Measurements from ENCODE around the gene GPR3.

The GPR3 gene

GRCh38 chr1:27391511-27392095 is 819 bp upstream of the GPR3 start:
- H3K9me3 ChIP-seq (ENCODE audit: control extremely low read depth in 1 of 5, control insufficient read depth in 4 of 5, insufficient read depth in 2 of 5, low read depth in 1 of 5, low read length in 4 of 5), result no peaks in the 10 kb centered on the region

GRCh38 chr1:27392778-27393635 is 585 bp downstream of the GPR3 start:
- 32% methylated on average over 23 of the region's 30 CpGs for WGBS (ENCODE audit: insufficient coverage)

More at GRCh38 chr1:27391511-27392095, 819 bp upstream of the GPR3 start:
- Histone ChIP-seq H3K4me3 (ENCODE audit: control insufficient read depth in 1 of 7, extremely low read depth in 1 of 7, insufficient read depth in 4 of 7, low read depth in 2 of 7, low read length in 6 of 7) (peak overlapping the region in 5 of 7 experiments; percentile 39 to 78 (median 72)), H3K4me1 (ENCODE audit: control extremely low read depth in 1 of 4, control insufficient read depth in 4 of 4, insufficient read depth in 4 of 4, low read length in 3 of 4) (peaks cover 2 to 24% (median 18%) of the 10 kb centered on the region in 4 experiments), H3K27me3 (replicated peaks in 2 of 5; ENCODE audit: control insufficient read depth in 4 of 5, insufficient read depth in 5 of 5, low read length in 4 of 5) (peaks cover 0 to 2% (median 0%) of the 10 kb centered on the region in 5 experiments), H3K36me3 (ENCODE audit: control insufficient read depth in 4 of 4, insufficient read depth in 4 of 4, low read length in 3 of 4) (no peaks in the 10 kb centered on the region), H3K27ac (ENCODE audit: insufficient read depth in 1 of 2, low read depth in 1 of 2, low read length in 2 of 2, poor library complexity in 1 of 2, severe bottlenecking in 2 of 2) (no peak overlapping the region)
- WGBS (ENCODE audit: insufficient coverage), result 17% methylated on average over 12 of the region's 13 CpGs
- ChIA-PET POLR2A (interaction anchor here (0.7 kb wide), 1 partner anchor 91 kb away, joined by 3 read pairs; no protein-coding TSS in a partner anchor), CTCF (interaction anchor here (0.7 to 10.9 kb wide), 14 partner anchors 10 to 291 kb away, joined by 3 to 166 read pairs (median 6); partner anchors contain the start of gene MAP3K6)
- DNase-seq, result peak in 2 of 3 donors; percentile 64 to 67

GRCh38 chr1:27393641-27394281 is 1.3 kb downstream of the GPR3 start:
- DNase-seq, result no peak
- H3K9me3 ChIP-seq (ENCODE audit: control extremely low read depth in 1 of 5, control insufficient read depth in 4 of 5, insufficient read depth in 2 of 5, low read depth in 1 of 5, low read length in 4 of 5), result no peaks in the 10 kb centered on the region
- POLR2A ChIA-PET, result no interaction called here
- no peaks in the 10 kb centered on the region for H3K27me3 ChIP-seq (replicated peaks in 2 of 5; ENCODE audit: control insufficient read depth in 4 of 5, insufficient read depth in 5 of 5, low read length in 4 of 5)
- H3K27ac ChIP-seq (ENCODE audit: insufficient read depth in 1 of 2, low read depth in 1 of 2, low read length in 2 of 2, poor library complexity in 1 of 2, severe bottlenecking in 2 of 2), result no peak overlapping the region
- WGBS (ENCODE audit: insufficient coverage), result 97% methylated on average over 14 of the region's 18 CpGs
- H3K4me1 ChIP-seq (ENCODE audit: control extremely low read depth in 1 of 4, control insufficient read depth in 4 of 4, insufficient read depth in 4 of 4, low read length in 3 of 4), result peaks cover 2 to 24% (median 18%) of the 10 kb centered on the region in 4 experiments
- CTCF ChIA-PET, result interaction anchor here (0.6 to 11.9 kb wide), 7 partner anchors 27 to 208 kb away, joined by 3 to 238 read pairs (median 4); partner anchors contain the start of gene MAP3K6
- H3K4me3 ChIP-seq (ENCODE audit: control insufficient read depth in 1 of 7, extremely low read depth in 1 of 7, insufficient read depth in 4 of 7, low read depth in 2 of 7, low read length in 6 of 7), result no peak overlapping the region
- H3K36me3 ChIP-seq (ENCODE audit: control insufficient read depth in 4 of 4, insufficient read depth in 4 of 4, low read length in 3 of 4), result no peaks in the 10 kb centered on the region

More at GRCh38 chr1:27392778-27393635, 585 bp downstream of the GPR3 start:
- H3K27me3 ChIP-seq (replicated peaks in 2 of 5; ENCODE audit: control insufficient read depth in 4 of 5, insufficient read depth in 5 of 5, low read length in 4 of 5), result no peaks in the 10 kb centered on the region
- no peaks in the 10 kb centered on the region for H3K36me3 ChIP-seq (ENCODE audit: control insufficient read depth in 4 of 4, insufficient read depth in 4 of 4, low read length in 3 of 4)
- ChIA-PET CTCF (interaction anchor here (0.6 to 11.9 kb wide), 5 partner anchors 26 to 209 kb away, joined by 3 to 238 read pairs (median 4); partner anchors contain the start of gene MAP3K6), POLR2A (no interaction called here)
- H3K4me3 ChIP-seq (ENCODE audit: control insufficient read depth in 1 of 7, extremely low read depth in 1 of 7, insufficient read depth in 4 of 7, low read depth in 2 of 7, low read length in 6 of 7), result peak overlapping the region; percentile 19 to 78 (median 72)
- no peak overlapping the region for H3K27ac ChIP-seq (ENCODE audit: insufficient read depth in 1 of 2, low read depth in 1 of 2, low read length in 2 of 2, poor library complexity in 1 of 2, severe bottlenecking in 2 of 2)
- DNase-seq, result no peak
- H3K4me1 ChIP-seq (ENCODE audit: control extremely low read depth in 1 of 4, control insufficient read depth in 4 of 4, insufficient read depth in 4 of 4, low read length in 3 of 4), result peaks cover 2 to 24% (median 18%) of the 10 kb centered on the region in 4 experiments
- no peaks in the 10 kb centered on the region for H3K9me3 ChIP-seq (ENCODE audit: control extremely low read depth in 1 of 5, control insufficient read depth in 4 of 5, insufficient read depth in 2 of 5, low read depth in 1 of 5, low read length in 4 of 5)

- Histone ChIP-seq H3K27me3 (replicated peaks in 2 of 5; ENCODE audit: control insufficient read depth in 4 of 5, insufficient read depth in 5 of 5, low read length in 4 of 5) (no peaks in the 10 kb centered on the region), H3K36me3 (ENCODE audit: control insufficient read depth in 4 of 4, insufficient read depth in 4 of 4, low read length in 3 of 4) (no peaks in the 10 kb centered on the region), H3K9me3 (ENCODE audit: control extremely low read depth in 1 of 5, control insufficient read depth in 4 of 5, insufficient read depth in 2 of 5, low read depth in 1 of 5, low read length in 4 of 5) (no peaks in the 10 kb centered on the region), H3K4me3 (ENCODE audit: control insufficient read depth in 1 of 7, extremely low read depth in 1 of 7, insufficient read depth in 4 of 7, low read depth in 2 of 7, low read length in 6 of 7) (no peak overlapping the region), H3K27ac (ENCODE audit: insufficient read depth in 1 of 2, low read depth in 1 of 2, low read length in 2 of 2, poor library complexity in 1 of 2, severe bottlenecking in 2 of 2) (no peak overlapping the region), H3K4me1 (ENCODE audit: control extremely low read depth in 1 of 4, control insufficient read depth in 4 of 4, insufficient read depth in 4 of 4, low read length in 3 of 4) (peaks cover 2 to 24% (median 20%) of the 10 kb centered on the region in 4 experiments)
- POLR2A ChIA-PET, result no interaction called here
- CTCF ChIA-PET, result interaction anchor here (0.6 to 11.9 kb wide), 20 partner anchors 12 to 225 kb away, joined by 3 to 238 read pairs (median 7); partner anchors contain the start of genes MAP3K6 and SYTL1
- WGBS (ENCODE audit: insufficient coverage), result 99% methylated on average over 9 of the region's 9 CpGs
- DNase-seq, result no peak
These were observed 1.8 kb downstream of the GPR3 start for GRCh38 chr1:27394282-27394658.

- POLR2A ChIA-PET, result no interaction called here
- no peak overlapping the region for H3K27ac ChIP-seq (ENCODE audit: insufficient read depth in 1 of 2, low read depth in 1 of 2, low read length in 2 of 2, poor library complexity in 1 of 2, severe bottlenecking in 2 of 2)
These were observed 2.5 kb downstream of the GPR3 start for GRCh38 chr1:27394925-27395324.

GRCh38 chr1:27395441-27396195 is 3.2 kb downstream of the GPR3 start:
- CTCF ChIA-PET, result interaction anchor here (1.0 to 11.9 kb wide), 26 partner anchors 10 to 211 kb away, joined by 3 to 238 read pairs (median 6); partner anchors contain the start of genes MAP3K6, SYTL1 and TMEM222
- peak; percentile 81 to 90 (median 85) for DNase-seq
- no peaks in the 10 kb centered on the region for H3K9me3 ChIP-seq (ENCODE audit: control extremely low read depth in 1 of 5, control insufficient read depth in 4 of 5, insufficient read depth in 2 of 5, low read depth in 1 of 5, low read length in 4 of 5)
- POLR2A ChIA-PET, result no interaction called here
- peaks cover 2 to 25% (median 21%) of the 10 kb centered on the region in 4 experiments for H3K4me1 ChIP-seq (ENCODE audit: control extremely low read depth in 1 of 4, control insufficient read depth in 4 of 4, insufficient read depth in 4 of 4, low read length in 3 of 4)
- H3K27me3 ChIP-seq (replicated peaks in 2 of 5; ENCODE audit: control insufficient read depth in 4 of 5, insufficient read depth in 5 of 5, low read length in 4 of 5), result no peaks in the 10 kb centered on the region
- H3K4me3 ChIP-seq (ENCODE audit: control insufficient read depth in 1 of 7, extremely low read depth in 1 of 7, insufficient read depth in 4 of 7, low read depth in 2 of 7, low read length in 6 of 7), result no peak overlapping the region
- 0% methylated on average over 3 of the region's 10 CpGs for WGBS (ENCODE audit: insufficient coverage)
- no peak overlapping the region for H3K27ac ChIP-seq (ENCODE audit: insufficient read depth in 1 of 2, low read depth in 1 of 2, low read length in 2 of 2, poor library complexity in 1 of 2, severe bottlenecking in 2 of 2)
- H3K36me3 ChIP-seq (ENCODE audit: control insufficient read depth in 4 of 4, insufficient read depth in 4 of 4, low read length in 3 of 4), result no peaks in the 10 kb centered on the region

More at GRCh38 chr1:27394925-27395324, 2.5 kb downstream of the GPR3 start:
- DNase-seq, result no peak
- no peak overlapping the region for H3K4me3 ChIP-seq (ENCODE audit: control insufficient read depth in 1 of 7, extremely low read depth in 1 of 7, insufficient read depth in 4 of 7, low read depth in 2 of 7, low read length in 6 of 7)
- H3K9me3 ChIP-seq (ENCODE audit: control extremely low read depth in 1 of 5, control insufficient read depth in 4 of 5, insufficient read depth in 2 of 5, low read depth in 1 of 5, low read length in 4 of 5), result no peaks in the 10 kb centered on the region
- H3K27me3 ChIP-seq (replicated peaks in 2 of 5; ENCODE audit: control insufficient read depth in 4 of 5, insufficient read depth in 5 of 5, low read length in 4 of 5), result no peaks in the 10 kb centered on the region
- CTCF ChIA-PET, result interaction anchor here (0.6 to 11.9 kb wide), 24 partner anchors 11 to 224 kb away, joined by 3 to 238 read pairs (median 6); partner anchors contain the start of genes MAP3K6, SYTL1 and TMEM222
- H3K36me3 ChIP-seq (ENCODE audit: control insufficient read depth in 4 of 4, insufficient read depth in 4 of 4, low read length in 3 of 4), result no peaks in the 10 kb centered on the region
- peaks cover 2 to 25% (median 21%) of the 10 kb centered on the region in 4 experiments for H3K4me1 ChIP-seq (ENCODE audit: control extremely low read depth in 1 of 4, control insufficient read depth in 4 of 4, insufficient read depth in 4 of 4, low read length in 3 of 4)
- WGBS (ENCODE audit: insufficient coverage), result 100% methylated on average over 1 of the region's 1 CpG
